ENCODE measurements around the gene ITPKC.
"Not testable (repeated sequence)": the region's sequence is repeated elsewhere in the genome, so short reads cannot be mapped to it uniquely, and the experiment has no call there.

ITPKC gene

GRCh38 chr19:40724315-40724714 lies 7.4 kb downstream of the ITPKC start:
- Histone ChIP-seq H3K27ac (ENCODE audit: insufficient read depth, low read depth, low read length, poor library complexity, severe bottlenecking) (no peak overlapping the region), H3K27me3 (ENCODE audit: control insufficient read depth, insufficient read depth, low read length, poor library complexity, severe bottlenecking) (no peaks in the 10 kb centered on the region), H3K36me3 (ENCODE audit: control insufficient read depth, insufficient read depth, low read length) (peaks cover 3% of the 10 kb centered on the region), H3K4me1 (ENCODE audit: control insufficient read depth, insufficient read depth, low read length) (no peaks in the 10 kb centered on the region), H3K9me3 (ENCODE audit: control insufficient read depth, low read length) (no peaks in the 10 kb centered on the region), H3K4me3 (ENCODE audit: insufficient read depth, low read depth, low read length) (no peak overlapping the region)
- WGBS, 2 experiments: 96 to 99% methylated on average over 4 of the region's 4 CpGs

GRCh38 chr19:40724855-40725254 lies 7.9 kb downstream of the ITPKC start:
- H3K36me3 ChIP-seq (ENCODE audit: control insufficient read depth, insufficient read depth, low read length): peaks cover 3% of the 10 kb centered on the region
- H3K9me3 ChIP-seq (ENCODE audit: control insufficient read depth, low read length): no peaks in the 10 kb centered on the region
- WGBS, 2 experiments: 93 to 94% methylated on average over 3 of the region's 3 CpGs
- no peaks in the 10 kb centered on the region for H3K27me3 ChIP-seq (ENCODE audit: control insufficient read depth, insufficient read depth, low read length, poor library complexity, severe bottlenecking)
- H3K4me3 ChIP-seq (ENCODE audit: insufficient read depth, low read depth, low read length): no peak overlapping the region
- no peaks in the 10 kb centered on the region for H3K4me1 ChIP-seq (ENCODE audit: control insufficient read depth, insufficient read depth, low read length)
- no peak overlapping the region for H3K27ac ChIP-seq (ENCODE audit: insufficient read depth, low read depth, low read length, poor library complexity, severe bottlenecking)

GRCh38 chr19:40726279-40726678 lies 9.4 kb downstream of the ITPKC start:
- peaks cover 10% of the 10 kb centered on the region for H3K36me3 ChIP-seq (ENCODE audit: control insufficient read depth, insufficient read depth, low read length)
- no peaks in the 10 kb centered on the region for H3K4me1 ChIP-seq (ENCODE audit: control insufficient read depth, insufficient read depth, low read length)
- H3K27me3 ChIP-seq (ENCODE audit: control insufficient read depth, insufficient read depth, low read length, poor library complexity, severe bottlenecking): no peaks in the 10 kb centered on the region
- H3K9me3 ChIP-seq (ENCODE audit: control insufficient read depth, low read length): no peaks in the 10 kb centered on the region
- H3K4me3 ChIP-seq (ENCODE audit: insufficient read depth, low read depth, low read length): no peak overlapping the region
- H3K27ac ChIP-seq (ENCODE audit: insufficient read depth, low read depth, low read length, poor library complexity, severe bottlenecking): no peak overlapping the region
- 95 to 98% methylated on average over 4 of the region's 4 CpGs for WGBS, 2 experiments

GRCh38 chr19:40730065-40730464 lies 13.2 kb downstream of the ITPKC start:
- not testable (repeated sequence) for H3K27ac ChIP-seq (ENCODE audit: insufficient read depth, low read depth, low read length, poor library complexity, severe bottlenecking); H3K9me3 ChIP-seq (ENCODE audit: control insufficient read depth, low read length); H3K4me3 ChIP-seq (ENCODE audit: insufficient read depth, low read depth, low read length); H3K4me1 ChIP-seq (ENCODE audit: control insufficient read depth, insufficient read depth, low read length); H3K27me3 ChIP-seq (ENCODE audit: control insufficient read depth, insufficient read depth, low read length, poor library complexity, severe bottlenecking)
- H3K36me3 ChIP-seq (ENCODE audit: control insufficient read depth, insufficient read depth, low read length): peaks cover 20% of the 10 kb centered on the region
- WGBS, 2 experiments: 93 to 96% methylated on average over 5 of the region's 5 CpGs

- H3K9me3 ChIP-seq (ENCODE audit: control insufficient read depth, low read length); H3K4me1 ChIP-seq (ENCODE audit: control insufficient read depth, insufficient read depth, low read length); H3K4me3 ChIP-seq (ENCODE audit: insufficient read depth, low read depth, low read length); H3K27me3 ChIP-seq (ENCODE audit: control insufficient read depth, insufficient read depth, low read length, poor library complexity, severe bottlenecking); H3K27ac ChIP-seq (ENCODE audit: insufficient read depth, low read depth, low read length, poor library complexity, severe bottlenecking): not testable (repeated sequence)
- 90 to 94% methylated on average over 16 of the region's 16 CpGs for WGBS, 2 experiments
- peaks cover 25% of the 10 kb centered on the region for H3K36me3 ChIP-seq (ENCODE audit: control insufficient read depth, insufficient read depth, low read length)
Observed at GRCh38 chr19:40732304-40732703, 15.4 kb downstream of the ITPKC start.

- no peaks in the 10 kb centered on the region for H3K9me3 ChIP-seq (ENCODE audit: control insufficient read depth, low read length)
- no peaks in the 10 kb centered on the region for H3K4me1 ChIP-seq (ENCODE audit: control insufficient read depth, insufficient read depth, low read length)
- H3K27ac ChIP-seq (ENCODE audit: insufficient read depth, low read depth, low read length, poor library complexity, severe bottlenecking): no peak overlapping the region
- WGBS, 2 experiments: 96% methylated on average over 13 of the region's 13 CpGs
- H3K4me3 ChIP-seq (ENCODE audit: insufficient read depth, low read depth, low read length): no peak overlapping the region
- H3K27me3 ChIP-seq (ENCODE audit: control insufficient read depth, insufficient read depth, low read length, poor library complexity, severe bottlenecking): no peaks in the 10 kb centered on the region
- H3K36me3 ChIP-seq (ENCODE audit: control insufficient read depth, insufficient read depth, low read length): peaks cover 29% of the 10 kb centered on the region
Observed at GRCh38 chr19:40733149-40733548, 16.2 kb downstream of the ITPKC start.

GRCh38 chr19:40735013-40735771 lies 18.3 kb downstream of the ITPKC start:
- no peaks in the 10 kb centered on the region for H3K4me1 ChIP-seq (ENCODE audit: control insufficient read depth, insufficient read depth, low read length)
- H3K9me3 ChIP-seq (ENCODE audit: control insufficient read depth, low read length): no peaks in the 10 kb centered on the region
- 93 to 95% methylated on average over 11 of the region's 11 CpGs for WGBS, 2 experiments
- no peak overlapping the region for H3K4me3 ChIP-seq (ENCODE audit: insufficient read depth, low read depth, low read length)
- H3K36me3 ChIP-seq (ENCODE audit: control insufficient read depth, insufficient read depth, low read length): peaks cover 28% of the 10 kb centered on the region
- H3K27me3 ChIP-seq (ENCODE audit: control insufficient read depth, insufficient read depth, low read length, poor library complexity, severe bottlenecking): no peaks in the 10 kb centered on the region
- no peak overlapping the region for H3K27ac ChIP-seq (ENCODE audit: insufficient read depth, low read depth, low read length, poor library complexity, severe bottlenecking)

GRCh38 chr19:40736661-40737060 lies 19.7 kb downstream of the ITPKC start:
- no peaks in the 10 kb centered on the region for H3K4me1 ChIP-seq (ENCODE audit: control insufficient read depth, insufficient read depth, low read length)
- H3K36me3 ChIP-seq (ENCODE audit: control insufficient read depth, insufficient read depth, low read length): peaks cover 22% of the 10 kb centered on the region
- H3K9me3 ChIP-seq (ENCODE audit: control insufficient read depth, low read length): no peaks in the 10 kb centered on the region
- 89 to 90% methylated on average over 9 of the region's 9 CpGs for WGBS, 2 experiments
- no peaks in the 10 kb centered on the region for H3K27me3 ChIP-seq (ENCODE audit: control insufficient read depth, insufficient read depth, low read length, poor library complexity, severe bottlenecking)
- H3K4me3 ChIP-seq (ENCODE audit: insufficient read depth, low read depth, low read length): no peak overlapping the region
- H3K27ac ChIP-seq (ENCODE audit: insufficient read depth, low read depth, low read length, poor library complexity, severe bottlenecking): no peak overlapping the region

- WGBS, 2 experiments: 94% methylated on average over 9 of the region's 9 CpGs
- Histone ChIP-seq H3K36me3 (ENCODE audit: control insufficient read depth, insufficient read depth, low read length) (peaks cover 22% of the 10 kb centered on the region), H3K4me1 (ENCODE audit: control insufficient read depth, insufficient read depth, low read length) (no peaks in the 10 kb centered on the region), H3K27ac (ENCODE audit: insufficient read depth, low read depth, low read length, poor library complexity, severe bottlenecking) (no peak overlapping the region), H3K9me3 (ENCODE audit: control insufficient read depth, low read length) (no peaks in the 10 kb centered on the region), H3K4me3 (ENCODE audit: insufficient read depth, low read depth, low read length) (no peak overlapping the region), H3K27me3 (ENCODE audit: control insufficient read depth, insufficient read depth, low read length, poor library complexity, severe bottlenecking) (no peaks in the 10 kb centered on the region)
Observed at GRCh38 chr19:40737102-40737644, 20.3 kb downstream of the ITPKC start.

GRCh38 chr19:40739030-40739839 lies 22.3 kb downstream of the ITPKC start:
- no peak overlapping the region for H3K4me3 ChIP-seq (ENCODE audit: insufficient read depth, low read depth, low read length)
- WGBS, 2 experiments: 91 to 92% methylated on average over 22 of the region's 22 CpGs
- H3K9me3 ChIP-seq (ENCODE audit: control insufficient read depth, low read length): no peaks in the 10 kb centered on the region
- H3K27me3 ChIP-seq (ENCODE audit: control insufficient read depth, insufficient read depth, low read length, poor library complexity, severe bottlenecking): no peaks in the 10 kb centered on the region
- H3K4me1 ChIP-seq (ENCODE audit: control insufficient read depth, insufficient read depth, low read length): no peaks in the 10 kb centered on the region
- H3K27ac ChIP-seq (ENCODE audit: insufficient read depth, low read depth, low read length, poor library complexity, severe bottlenecking): no peak overlapping the region
- H3K36me3 ChIP-seq (ENCODE audit: control insufficient read depth, insufficient read depth, low read length): peaks cover 19% of the 10 kb centered on the region
